SH-SY5Y (cell line): Measurements from ENCODE around the gene HERC2.

ENCODE experiments used
- GATA2 ChIP-seq: IDR thresholded peaks from 2 replicates; pipeline ENCODE4 v1.6.1; 2011; ENCODE audit warnings: mild to moderate bottlenecking, low read depth, low read length
- GATA3 ChIP-seq: IDR thresholded peaks from 2 replicates; pipeline ENCODE4 v1.6.1; 2011; ENCODE audit warnings: low read depth, mild to moderate bottlenecking, low read length, moderate library complexity

- TF ChIP-seq GATA2 (no peak), GATA3 (no peak)
These were observed 190.0 kb downstream of the HERC2 start for GRCh38 chr15:28131946-28132345.
